ENCODE data around the gene RTN1. TPM values are rescaled to one million over a fixed set of nuclear protein-coding genes. Genes with fewer than 3 reads are reported as not detected.
A peak's percentile ranks its signal among the peaks of the same experiment; 100 is the strongest.

RTN1 gene
- total RNA-seq, 1 experiment from 2014 or later, result 0.63 TPM

GRCh38 chr14:59788176-59788575 is 82.4 kb downstream of the RTN1 start:
- no peak for DNase-seq (ENCODE audit: low read depth)

- DNase-seq (ENCODE audit: low read depth), result peak; percentile 5
Measured at GRCh38 chr14:59787045-59787674, 83.4 kb downstream of the RTN1 start.

GRCh38 chr14:59785629-59786028 is 84.9 kb downstream of the RTN1 start:
- no peak for DNase-seq (ENCODE audit: low read depth)

- no peak for DNase-seq (ENCODE audit: low read depth)
Measured at GRCh38 chr14:59782760-59783159, 87.8 kb downstream of the RTN1 start.

GRCh38 chr14:59777006-59777579 is 93.5 kb downstream of the RTN1 start:
- DNase-seq (ENCODE audit: low read depth), result no peak

- DNase-seq (ENCODE audit: low read depth), result no peak
Measured at GRCh38 chr14:59776468-59776867, 94.1 kb downstream of the RTN1 start.

GRCh38 chr14:59772233-59772632 is 98.3 kb downstream of the RTN1 start:
- DNase-seq (ENCODE audit: low read depth), result peak; percentile 9

- peak; percentile 8 for DNase-seq (ENCODE audit: low read depth)
Measured at GRCh38 chr14:59771577-59771976, 99.0 kb downstream of the RTN1 start.

- no peak for DNase-seq (ENCODE audit: low read depth)
Measured at GRCh38 chr14:59769586-59769985, 101.0 kb downstream of the RTN1 start.

GRCh38 chr14:59768855-59769375 is 101.7 kb downstream of the RTN1 start:
- DNase-seq (ENCODE audit: low read depth), result no peak

- DNase-seq (ENCODE audit: low read depth), result no peak
Measured at GRCh38 chr14:59761851-59762250, 108.7 kb downstream of the RTN1 start.

- DNase-seq (ENCODE audit: low read depth), result no peak
Measured at GRCh38 chr14:59755409-59756135, 115.0 kb downstream of the RTN1 start.

GRCh38 chr14:59754256-59754655 is 116.3 kb downstream of the RTN1 start:
- peak; percentile 37 for DNase-seq (ENCODE audit: low read depth)

- no peak for DNase-seq (ENCODE audit: low read depth)
Measured at GRCh38 chr14:59753512-59753911, 117.1 kb downstream of the RTN1 start.

GRCh38 chr14:59751578-59751977 is 119.0 kb downstream of the RTN1 start:
- DNase-seq (ENCODE audit: low read depth), result no peak

GRCh38 chr14:59739794-59740193 is 130.8 kb downstream of the RTN1 start:
- peak; percentile 11 for DNase-seq (ENCODE audit: low read depth)

GRCh38 chr14:59728304-59728703 is 142.3 kb downstream of the RTN1 start:
- DNase-seq (ENCODE audit: low read depth), result no peak

GRCh38 chr14:59727073-59727661 is 143.4 kb downstream of the RTN1 start:
- DNase-seq (ENCODE audit: low read depth), result no peak

- DNase-seq (ENCODE audit: low read depth), result no peak
Measured at GRCh38 chr14:59711080-59711479, 159.5 kb downstream of the RTN1 start.

- DNase-seq (ENCODE audit: low read depth), result no peak
Measured at GRCh38 chr14:59707778-59708561, 162.6 kb downstream of the RTN1 start.

GRCh38 chr14:59705866-59706265 is 164.7 kb downstream of the RTN1 start:
- no peak for DNase-seq (ENCODE audit: low read depth)

- no peak for DNase-seq (ENCODE audit: low read depth)
Measured at GRCh38 chr14:59705245-59705644, 165.3 kb downstream of the RTN1 start.
